DND-41 (cell line): ENCODE data around the gene U2SURP.
"Not testable (repeated sequence)": the region's sequence is repeated elsewhere in the genome, so short reads cannot be mapped to it uniquely, and the experiment has no call there.

Experiments used
- CTCF ChIP-seq: IDR thresholded peaks from 2 replicates; pipeline ENCODE4 v1.5.1; 2012; ENCODE audit warnings: borderline replicate concordance, low read length, moderate library complexity, mild to moderate bottlenecking; ENCODE audit not compliant: poor library complexity, severe bottlenecking; ENCODE audit errors: extremely low read depth
- EZH2 ChIP-seq: IDR thresholded peaks from 3 replicates; pipeline ENCODE4 v1.6.1; 2012; ENCODE audit warnings: borderline replicate concordance, low read depth, mild to moderate bottlenecking, moderate library complexity, low read length, inconsistent platforms; ENCODE audit not compliant: severe bottlenecking

GRCh38 chr3:143031796-143032387, 30.5 kb downstream of the U2SURP start:
- TF ChIP-seq CTCF, EZH2: not testable (repeated sequence)
